HFFc6 (cell line): ENCODE measurements around the gene LRRC10B. TPM values are rescaled to one million over a fixed set of nuclear protein-coding genes. Genes with fewer than 3 reads are reported as not detected.

Source experiments
- DNase-seq: peaks from one replicate; pipeline ENCODE4 v3.0.0-alpha.2; 2018
- H3K27ac Mint-ChIP-seq: 2 replicates; pipeline ENCODE4 v1.8.0; 2020; ENCODE audit warnings: mild to moderate bottlenecking, mixed read lengths
- H3K27me3 Mint-ChIP-seq: 2 replicates; pipeline ENCODE4 v1.8.0; 2021; ENCODE audit warnings: mild to moderate bottlenecking, moderate library complexity, mixed read lengths; ENCODE audit not compliant: insufficient read depth
- H3K36me3 Mint-ChIP-seq: 2 replicates; pipeline ENCODE4 v1.8.0; 2021; ENCODE audit warnings: low read depth, mixed read lengths
- H3K4me1 Mint-ChIP-seq: 2 replicates; pipeline ENCODE4 v1.8.0; 2020; ENCODE audit warnings: low read depth, mixed read lengths
- H3K4me3 Mint-ChIP-seq: 2 replicates; pipeline ENCODE4 v1.8.0; 2020; ENCODE audit warnings: mild to moderate bottlenecking, moderate library complexity, mixed read lengths
- H3K9me3 Mint-ChIP-seq: 2 replicates; pipeline ENCODE4 v1.8.0; 2020; ENCODE audit warnings: mild to moderate bottlenecking, mixed read lengths
- CTCF ChIP-seq: fragments of 200-600 bp; sonication (generic); IDR thresholded peaks from 2 replicates; pipeline ENCODE4 v1.5.0; 2021; ENCODE audit warnings: antibody characterized with exemption, mild to moderate bottlenecking
- total RNA-seq, 6 experiments: library from RNA; stranded (reverse); fragmentation: NEBNext Ultra II Directional; extraction: Animal tissue kit (Norgen Biotek cat#: 25700); gene quantifications; 2 replicates in 1 of 6; 3 replicates in 5 of 6; pipeline ENCODE4 v1.2.3, GENCODE V29; 2021

Gene LRRC10B
- total RNA-seq, 6 experiments from 2014 or later = not detected

GRCh38 chr11:61472868-61473267 is 35.7 kb upstream of the LRRC10B start:
- H3K27me3 Mint-ChIP-seq = no peaks in the 10 kb centered on the region
- DNase-seq = no peak
- no peak overlapping the region for H3K4me3 Mint-ChIP-seq

DNA sequence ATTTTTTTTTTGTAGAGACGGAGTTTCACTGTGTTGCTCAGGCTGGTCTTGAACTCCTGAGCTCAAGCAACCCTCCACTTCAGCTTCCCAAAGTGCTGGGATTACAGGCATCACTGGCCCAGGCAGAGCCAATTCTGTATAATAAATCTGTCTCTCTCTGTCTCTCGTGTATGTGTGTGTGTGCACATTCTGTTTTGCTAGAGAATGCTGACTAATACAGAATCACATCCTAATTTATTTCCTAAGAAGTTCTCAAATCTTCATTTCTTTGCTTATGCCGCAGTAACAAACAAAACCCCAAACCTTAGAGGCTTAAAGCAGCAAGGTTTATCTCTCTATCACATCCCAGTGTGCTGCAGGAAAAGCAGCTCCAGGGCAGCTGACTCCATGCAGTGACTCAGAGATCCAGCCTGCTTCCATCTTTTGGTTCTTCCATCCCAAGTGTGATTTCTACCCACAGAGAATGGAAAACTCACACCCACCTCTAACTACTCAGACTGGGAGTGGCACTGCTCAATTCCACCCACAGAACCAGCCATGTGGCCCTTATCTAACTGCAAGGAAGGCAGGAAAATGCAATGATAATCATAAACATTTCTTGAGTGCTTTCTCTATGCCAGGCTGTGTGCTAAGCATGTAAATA is 35.1 kb upstream of the LRRC10B start:
- Mint-ChIP-seq H3K27ac (peak overlapping the region; percentile 73), H3K4me3 (peak overlapping the region; percentile 14; the same call in 1 of the 2 replicates), H3K27me3 (0 out of 2 replicates have a peak, but pooled peaks cover 3% of the 10 kb centered on the region), H3K36me3 (peaks cover 13% of the 10 kb centered on the region), H3K4me1 (peaks cover 26% of the 10 kb centered on the region), H3K9me3 (no peaks in the 10 kb centered on the region)
- no peak for TF ChIP-seq CTCF
- DNase-seq = peak; percentile 79

More at GRCh38 chr11:61472868-61473267, 35.7 kb upstream of the LRRC10B start:
- TF ChIP-seq CTCF = no peak
- Mint-ChIP-seq H3K9me3 (no peaks in the 10 kb centered on the region), H3K36me3 (peaks cover 14% of the 10 kb centered on the region), H3K27ac (peak overlapping the region; percentile 76), H3K4me1 (peaks cover 26% of the 10 kb centered on the region)

- Mint-ChIP-seq H3K27ac (peak overlapping the region; percentile 73), H3K36me3 (peaks cover 13% of the 10 kb centered on the region), H3K9me3 (no peaks in the 10 kb centered on the region), H3K4me1 (peaks cover 26% of the 10 kb centered on the region), H3K4me3 (peak overlapping the region; percentile 14; the same call in 1 of the 2 replicates), H3K27me3 (0 out of 2 replicates have a peak, but pooled peaks cover 5% of the 10 kb centered on the region)
- no peak for DNase-seq
- no peak for TF ChIP-seq CTCF
Measured at GRCh38 chr11:61474013-61474643, 34.4 kb upstream of the LRRC10B start.

- peaks cover 13% of the 10 kb centered on the region for H3K36me3 Mint-ChIP-seq
- no peak overlapping the region for H3K4me3 Mint-ChIP-seq
- peaks cover 8% of the 10 kb centered on the region for H3K27me3 Mint-ChIP-seq
- no peak for DNase-seq
- H3K9me3 Mint-ChIP-seq = no peaks in the 10 kb centered on the region
- peaks cover 26% of the 10 kb centered on the region for H3K4me1 Mint-ChIP-seq
- no peak overlapping the region for H3K27ac Mint-ChIP-seq
- no peak for TF ChIP-seq CTCF
Measured at GRCh38 chr11:61475433-61475832, 33.1 kb upstream of the LRRC10B start.

- Mint-ChIP-seq H3K27me3 (peaks cover 8% of the 10 kb centered on the region), H3K36me3 (peaks cover 13% of the 10 kb centered on the region), H3K9me3 (no peaks in the 10 kb centered on the region), H3K4me3 (no peak overlapping the region), H3K4me1 (peaks cover 26% of the 10 kb centered on the region), H3K27ac (no peak overlapping the region)
- DNase-seq = no peak
- no peak for TF ChIP-seq CTCF
Measured at GRCh38 chr11:61476371-61476770, 32.2 kb upstream of the LRRC10B start.
